22Rv1 (cell line): ENCODE results near the gene TYMS.

ENCODE experiments used
- ZFX ChIP-seq: fragments of 450-650 bp; IDR thresholded peaks from 2 replicates; pipeline ENCODE4 v1.6.1; 2017; ENCODE audit warnings: antibody characterized with exemption, borderline replicate concordance
- TF ChIP-seq, protein P1 (sequence below): fragments of 450-650 bp; IDR thresholded peaks from 2 replicates; pipeline ENCODE4 v1.5.1; 2017; ENCODE audit warnings: mild to moderate bottlenecking

DNA sequence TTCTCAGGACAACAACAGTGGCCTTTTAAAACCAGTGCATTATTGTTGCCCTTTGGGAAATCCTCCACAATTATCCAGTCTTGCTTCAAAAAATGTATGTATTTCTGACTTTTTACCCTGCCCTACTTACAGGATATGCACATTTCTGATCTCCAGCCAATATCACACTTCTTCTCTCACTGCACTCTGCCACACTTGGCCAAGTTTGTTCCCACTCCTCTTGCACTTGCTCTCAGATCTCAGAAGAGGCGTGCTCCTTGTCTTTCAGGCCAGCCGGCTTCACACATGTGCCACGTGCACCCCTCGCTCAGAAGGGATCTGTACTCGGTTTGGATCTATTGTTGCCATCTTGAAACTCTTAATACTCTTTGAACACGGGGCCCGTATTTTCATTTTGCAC is 45.3 kb upstream of the TYMS start:
- TF ChIP-seq, protein P1, sequence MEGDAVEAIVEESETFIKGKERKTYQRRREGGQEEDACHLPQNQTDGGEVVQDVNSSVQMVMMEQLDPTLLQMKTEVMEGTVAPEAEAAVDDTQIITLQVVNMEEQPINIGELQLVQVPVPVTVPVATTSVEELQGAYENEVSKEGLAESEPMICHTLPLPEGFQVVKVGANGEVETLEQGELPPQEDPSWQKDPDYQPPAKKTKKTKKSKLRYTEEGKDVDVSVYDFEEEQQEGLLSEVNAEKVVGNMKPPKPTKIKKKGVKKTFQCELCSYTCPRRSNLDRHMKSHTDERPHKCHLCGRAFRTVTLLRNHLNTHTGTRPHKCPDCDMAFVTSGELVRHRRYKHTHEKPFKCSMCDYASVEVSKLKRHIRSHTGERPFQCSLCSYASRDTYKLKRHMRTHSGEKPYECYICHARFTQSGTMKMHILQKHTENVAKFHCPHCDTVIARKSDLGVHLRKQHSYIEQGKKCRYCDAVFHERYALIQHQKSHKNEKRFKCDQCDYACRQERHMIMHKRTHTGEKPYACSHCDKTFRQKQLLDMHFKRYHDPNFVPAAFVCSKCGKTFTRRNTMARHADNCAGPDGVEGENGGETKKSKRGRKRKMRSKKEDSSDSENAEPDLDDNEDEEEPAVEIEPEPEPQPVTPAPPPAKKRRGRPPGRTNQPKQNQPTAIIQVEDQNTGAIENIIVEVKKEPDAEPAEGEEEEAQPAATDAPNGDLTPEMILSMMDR: no peak
- no peak for TF ChIP-seq ZFX
